Endothelial cell of umbilical vein (primary cell): Measurements from ENCODE around the gene TTI1. TPM values are rescaled to one million over a fixed set of nuclear protein-coding genes. Genes with fewer than 3 reads are reported as not detected.

Source experiments
- BruUV-seq: library from RNA; stranded (reverse); fragments of 400-500 nt; replicated peaks from 2 replicates; lab custom pipeline; 2021; lab: Mats Ljungman, UMichigan
- CTCF ChIA-PET: fragments of 300-600, 350-600 bp; sonication (Branson Sonifier 250); formaldehyde crosslinking; loops from one replicate; lab custom pipeline; 2021; ENCODE audit warnings: antibody characterized with exemption, inconsistent platforms; lab: Charles Lee
- POLR2A ChIA-PET: fragments of 300-600, 350-600 bp; sonication (Branson Sonifier 250); formaldehyde crosslinking; loops from one replicate; lab custom pipeline; 2021; ENCODE audit warnings: antibody characterized with exemption, inconsistent platforms; lab: Charles Lee
- DNase-seq: peaks from one replicate; pipeline ENCODE4 v3.0.0-alpha.2; 2011; ENCODE audit warnings: low read depth, low spot score
- FAIRE-seq: peaks from 2 replicates; lab custom pipeline; 2011; peaks lifted over from hg19 to GRCh38; lab: Jason Lieb, UNC
- H2AFZ ChIP-seq: 2 replicates; pipeline ENCODE4 v1.6.0; 2012; ENCODE audit warnings: low read depth, low read length, control low read depth, inconsistent platforms
- H3K27ac ChIP-seq: 2 replicates; pipeline ENCODE4 v1.5.1; 2011; ENCODE audit warnings: low read depth, mild to moderate bottlenecking, control low read depth, low read length, moderate library complexity; ENCODE audit not compliant: insufficient read depth
- H3K27me3 ChIP-seq, 2 experiments: 2 replicates each; pipeline versions ENCODE4 v1.6.0 to v1.6.1; 2011; ENCODE audit warnings: low read length in 2 of 2, mixed read lengths in 1 of 2; ENCODE audit not compliant: control insufficient read depth in 2 of 2, insufficient read depth in 2 of 2
- H3K36me3 ChIP-seq, 2 experiments: 2 replicates in 1 of 2; 3 replicates in 1 of 2; pipeline ENCODE4 v1.5.1; 2011; ENCODE audit warnings: low read length in 2 of 2, mild to moderate bottlenecking in 1 of 2, moderate library complexity in 1 of 2; ENCODE audit not compliant: control insufficient read depth in 2 of 2, insufficient read depth in 2 of 2; ENCODE audit errors: extremely low read depth in 1 of 2
- H3K4me1 ChIP-seq: 3 replicates; pipeline ENCODE4 v1.5.1; 2011; ENCODE audit warnings: mild to moderate bottlenecking, low read length; ENCODE audit not compliant: control insufficient read depth, insufficient read depth; ENCODE audit errors: extremely low read depth
- H3K4me2 ChIP-seq: 2 replicates; pipeline ENCODE4 v1.6.1; 2011; ENCODE audit warnings: low read length, control low read depth, mixed read lengths; ENCODE audit not compliant: insufficient read depth
- H3K4me3 ChIP-seq, 3 experiments: fragments of 200-600 bp in 1 of 3; sonication (generic), shearing (Covaris generic) in 1 of 3; replicated peaks in 1 of 3; 2 replicates each; pipeline ENCODE4 v1.5.1; 2011 to 2016; ENCODE audit warnings: control low read depth in 3 of 3, low read length in 3 of 3, mild to moderate bottlenecking in 2 of 3, inconsistent platforms in 1 of 3, low read depth in 1 of 3, moderate library complexity in 1 of 3; ENCODE audit not compliant: insufficient read depth in 1 of 3
- H3K79me2 ChIP-seq: 2 replicates; pipeline ENCODE4 v1.6.0; 2012; ENCODE audit warnings: low read length, inconsistent platforms; ENCODE audit not compliant: control insufficient read depth, insufficient read depth
- H3K9ac ChIP-seq: replicated peaks from 2 replicates; pipeline ENCODE3; 2011; ENCODE audit warnings: low read length, control low read depth; ENCODE audit not compliant: insufficient read depth; ENCODE audit errors: extremely low read depth
- H3K9me1 ChIP-seq: replicated peaks from 3 replicates; pipeline ENCODE4 v1.6.0; 2011; ENCODE audit warnings: mild to moderate bottlenecking, low read length; ENCODE audit not compliant: control insufficient read depth, insufficient read depth; ENCODE audit errors: extremely low read depth
- H3K9me3 ChIP-seq: replicated peaks from 2 replicates; pipeline ENCODE4 v1.5.1; 2012; ENCODE audit warnings: low read length, inconsistent platforms; ENCODE audit not compliant: control insufficient read depth, insufficient read depth
- H4K20me1 ChIP-seq: replicated peaks from 2 replicates; pipeline ENCODE3; 2011; ENCODE audit warnings: mild to moderate bottlenecking, low read length; ENCODE audit not compliant: control insufficient read depth, insufficient read depth; ENCODE audit errors: extremely low read depth
- EZH2 ChIP-seq: IDR thresholded peaks from 2 replicates; pipeline ENCODE4 v1.6.1; 2012; ENCODE audit warnings: borderline replicate concordance, low read depth, mild to moderate bottlenecking, moderate library complexity, low read length, inconsistent platforms; ENCODE audit not compliant: severe bottlenecking
- FOS ChIP-seq: IDR thresholded peaks from 2 replicates; pipeline ENCODE4 v1.6.1; 2011; ENCODE audit warnings: mild to moderate bottlenecking, low read length, moderate library complexity, borderline replicate concordance; ENCODE audit not compliant: insufficient read depth
- GATA2 ChIP-seq: IDR thresholded peaks from 2 replicates; pipeline ENCODE4 v1.7.0; 2011; ENCODE audit warnings: low read depth, mild to moderate bottlenecking, moderate library complexity, mixed read lengths, low read length; ENCODE audit not compliant: insufficient read length, insufficient read depth
- JUN ChIP-seq: IDR thresholded peaks from 2 replicates; pipeline ENCODE4 v1.6.1; 2011; ENCODE audit warnings: borderline replicate concordance, low read depth; ENCODE audit not compliant: insufficient read length, insufficient read depth
- MYC ChIP-seq: IDR thresholded peaks from one replicate; pipeline ENCODE4 v1.6.1; 2011; ENCODE audit warnings: mild to moderate bottlenecking, low read depth, low read length
- POLR2A ChIP-seq: IDR thresholded peaks from 2 replicates; pipeline ENCODE4 v1.6.1; 2012; ENCODE audit warnings: low read depth, mild to moderate bottlenecking, control low read depth, low read length
- POLR2AphosphoS5 ChIP-seq: IDR thresholded peaks from 2 replicates; pipeline ENCODE4 v1.6.1; 2012; ENCODE audit warnings: low read depth, mild to moderate bottlenecking, control low read depth, low read length, moderate library complexity; ENCODE audit not compliant: insufficient read depth
- dilution Hi-C: fragments of 300-500 bp; cut with MboI; formaldehyde crosslinking; loops from one replicate; pipeline ENCODE4 v1.15.0; 2019; ENCODE audit warnings: low sequenced_read_pairs; ENCODE audit not compliant: extremely low pct_ligation_motif_present
- intact Hi-C: fragments of 100-400 bp; cut with micrococcal nuclease; formaldehyde crosslinking; loops from one replicate; pipeline ENCODE4 v1.10.0; 2022
- polyA plus RNA-seq, 4 experiments: library from polyadenylated mRNA; depleted of rRNA in 3 of 4; stranded (reverse) in 3 of 4; unstranded in 1 of 4; fragments of >200 nt; gene quantifications; 2 replicates each; pipeline versions ENCODE4 v1.2.1 to v1.2.3, GENCODE V29; 2011 to 2012; ENCODE audit warnings: missing spikeins in 1 of 4
- total RNA-seq: library from RNA; stranded (reverse); gene quantifications from 2 replicates; pipeline ENCODE4 v1.2.3, GENCODE V29; 2021
- TF ChIP-seq, protein P1 (sequence below): IDR thresholded peaks from 2 replicates; pipeline ENCODE4 v1.6.1; 2011; ENCODE audit not compliant: insufficient read depth, insufficient read length
- TF ChIP-seq, protein P2 (sequence below), 2 donors: IDR thresholded peaks; 1 replicate in 1 of 2; 2 replicates in 1 of 2; pipeline ENCODE4 v1.5.1; 2011; ENCODE audit warnings: low read length in 2 of 2, mild to moderate bottlenecking in 2 of 2, moderate library complexity in 2 of 2, control low read depth in 1 of 2, inconsistent platforms in 1 of 2, low read depth in 1 of 2; ENCODE audit not compliant: insufficient read depth in 1 of 2; ENCODE audit errors: extremely low read depth in 1 of 2

TTI1 gene
- total and polyA plus RNA-seq, 2 donors (not counting 3 experiments of a cell fraction or from before 2014, with no cell fraction given), result 13.2 to 23.2 TPM

DNA sequence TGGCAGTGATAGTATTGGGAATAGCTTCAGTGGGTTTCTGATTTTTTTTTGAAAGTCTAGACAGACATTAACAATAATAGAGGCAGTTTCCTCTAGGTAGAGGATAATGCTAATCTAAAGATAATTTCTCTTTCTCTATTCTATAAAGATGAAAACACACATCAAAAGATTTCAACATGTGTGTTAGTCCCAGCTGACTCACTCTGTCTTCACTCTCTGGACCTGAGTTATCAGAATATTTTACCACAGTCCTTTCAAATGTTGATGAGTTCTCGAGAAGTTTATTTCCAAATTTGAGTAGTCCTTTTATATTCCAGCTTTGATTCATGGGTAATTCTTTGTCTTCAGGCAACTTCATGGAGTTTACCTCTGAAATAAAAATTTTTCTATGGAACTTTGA lies 17.4 kb upstream of the TTI1 start:
- DNase-seq, result no peak
- Histone ChIP-seq H3K4me3 (no peak overlapping the region), H3K4me1 (peaks cover 16% of the 10 kb centered on the region), H3K9ac (no peak overlapping the region), H3K27me3 (no peaks in the 10 kb centered on the region), H3K36me3 (peaks cover 0 to 3% of the 10 kb centered on the region in 2 experiments), H3K9me1 (no peaks in the 10 kb centered on the region), H3K27ac (peak overlapping the region; percentile 41), H4K20me1 (no peaks in the 10 kb centered on the region), H2AFZ (no peak overlapping the region), H3K4me2 (no peak overlapping the region), H3K79me2 (peaks cover 58% of the 10 kb centered on the region), H3K9me3 (no peaks in the 10 kb centered on the region)
- CTCF ChIA-PET, result interaction anchor here (1.0 to 2.3 kb wide), 6 partner anchors 14 to 487 kb away, joined by 3 to 7 read pairs (median 4); no protein-coding TSS in a partner anchor
- dilution Hi-C loops, result no loop called here
- no TSS peak for BruUV-seq
- intact Hi-C loops, result loop anchor here (10.0 kb wide), 1 partner anchor 274 kb away; no protein-coding TSS in a partner anchor
- TF ChIP-seq JUN (no peak), MYC (no peak), GATA2 (no peak), FOS (no peak), POLR2A (no peak), EZH2 (no peak)
- TF ChIP-seq, protein P1, sequence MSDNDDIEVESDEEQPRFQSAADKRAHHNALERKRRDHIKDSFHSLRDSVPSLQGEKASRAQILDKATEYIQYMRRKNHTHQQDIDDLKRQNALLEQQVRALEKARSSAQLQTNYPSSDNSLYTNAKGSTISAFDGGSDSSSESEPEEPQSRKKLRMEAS, result no peak
- POLR2A ChIA-PET, result no interaction called here
- FAIRE-seq, result no peak

DNA sequence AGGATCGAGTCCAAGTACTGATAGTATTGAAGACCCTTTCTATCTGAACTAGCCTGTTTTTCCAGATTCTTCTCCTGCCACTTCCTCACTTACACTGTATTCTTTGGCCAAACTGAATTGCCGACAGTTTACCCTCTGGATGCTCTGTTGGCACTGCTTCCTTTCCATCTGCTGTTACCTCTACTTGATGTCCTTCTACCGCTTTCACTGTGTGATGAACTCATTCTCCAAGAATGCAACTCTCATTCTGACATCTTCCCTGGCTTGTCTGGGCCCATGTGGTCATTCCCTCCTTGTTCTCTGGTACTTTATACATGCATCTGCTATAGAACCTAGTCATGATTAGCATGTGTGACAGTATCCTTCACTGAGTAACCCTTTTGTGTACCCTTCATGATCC lies 16.5 kb upstream of the TTI1 start:
- peak overlapping the region; percentile 41 for H3K27ac ChIP-seq
- peaks cover 0 to 3% of the 10 kb centered on the region in 2 experiments for H3K36me3 ChIP-seq
- H3K9me1 ChIP-seq, result no peaks in the 10 kb centered on the region
- BruUV-seq, result no TSS peak
- peak; percentile 66 for FAIRE-seq
- H3K4me3 ChIP-seq, result no peak overlapping the region
- peak; percentile 57 for DNase-seq
- no peaks in the 10 kb centered on the region for H3K27me3 ChIP-seq
- H3K9me3 ChIP-seq, result no peaks in the 10 kb centered on the region
- intact Hi-C loops (loop anchor here (10.0 kb wide), 1 partner anchor 275 kb away; no protein-coding TSS in a partner anchor), dilution Hi-C loops (no loop called here)
- H3K4me1 ChIP-seq, result peaks cover 11% of the 10 kb centered on the region
- POLR2A ChIA-PET, result no interaction called here
- H2AFZ ChIP-seq, result no peak overlapping the region
- H3K9ac ChIP-seq, result no peak overlapping the region
- TF ChIP-seq GATA2 (no peak), POLR2A (no peak), FOS (peak; percentile 25), JUN (peak; percentile 40), MYC (no peak), POLR2AphosphoS5 (no peak), EZH2 (no peak)
- TF ChIP-seq, protein P2, sequence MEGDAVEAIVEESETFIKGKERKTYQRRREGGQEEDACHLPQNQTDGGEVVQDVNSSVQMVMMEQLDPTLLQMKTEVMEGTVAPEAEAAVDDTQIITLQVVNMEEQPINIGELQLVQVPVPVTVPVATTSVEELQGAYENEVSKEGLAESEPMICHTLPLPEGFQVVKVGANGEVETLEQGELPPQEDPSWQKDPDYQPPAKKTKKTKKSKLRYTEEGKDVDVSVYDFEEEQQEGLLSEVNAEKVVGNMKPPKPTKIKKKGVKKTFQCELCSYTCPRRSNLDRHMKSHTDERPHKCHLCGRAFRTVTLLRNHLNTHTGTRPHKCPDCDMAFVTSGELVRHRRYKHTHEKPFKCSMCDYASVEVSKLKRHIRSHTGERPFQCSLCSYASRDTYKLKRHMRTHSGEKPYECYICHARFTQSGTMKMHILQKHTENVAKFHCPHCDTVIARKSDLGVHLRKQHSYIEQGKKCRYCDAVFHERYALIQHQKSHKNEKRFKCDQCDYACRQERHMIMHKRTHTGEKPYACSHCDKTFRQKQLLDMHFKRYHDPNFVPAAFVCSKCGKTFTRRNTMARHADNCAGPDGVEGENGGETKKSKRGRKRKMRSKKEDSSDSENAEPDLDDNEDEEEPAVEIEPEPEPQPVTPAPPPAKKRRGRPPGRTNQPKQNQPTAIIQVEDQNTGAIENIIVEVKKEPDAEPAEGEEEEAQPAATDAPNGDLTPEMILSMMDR (IDR thresholded peaks at IDR 0.05; ENCODE audit: extremely low read depth in 1 of 2, insufficient read depth in 1 of 2, low read depth in 1 of 2, low read length in 2 of 2), result no peak
- TF ChIP-seq, protein P1, result no peak
- H4K20me1 ChIP-seq, result no peaks in the 10 kb centered on the region
- no peak overlapping the region for H3K4me2 ChIP-seq
- H3K79me2 ChIP-seq, result peaks cover 54% of the 10 kb centered on the region
- CTCF ChIA-PET, result interaction anchor here (1.3 to 2.3 kb wide), 5 partner anchors 13 to 486 kb away, joined by 4 to 7 read pairs (median 4); no protein-coding TSS in a partner anchor
